A673 (cell line): Measurements from ENCODE around the gene UBE2J1. TPM values are rescaled to one million over a fixed set of nuclear protein-coding genes. Genes with fewer than 3 reads are reported as not detected.

Experiments used
- BruUV-seq: library from RNA; stranded (reverse); fragments of 400-500 nt; replicated peaks from 2 replicates; lab custom pipeline; 2021; lab: Mats Ljungman, UMichigan
- CTCF ChIA-PET: fragments of 300-600 bp; sonication (Branson Sonifier 250); formaldehyde crosslinking; loops from one replicate; lab custom pipeline; 2022; ENCODE audit warnings: antibody characterized with exemption; lab: Charles Lee
- POLR2A ChIA-PET: fragments of 300-600 bp; sonication (Branson Sonifier 250); formaldehyde crosslinking; loops from one replicate; lab custom pipeline; 2022; ENCODE audit warnings: antibody characterized with exemption; ENCODE audit not compliant: low non-redundant PET; lab: Charles Lee
- DNase-seq: peaks from one replicate; pipeline ENCODE4 v3.0.0-alpha.2; 2015; ENCODE audit warnings: low spot score
- H3K27ac ChIP-seq: fragments of 200-600 bp; sonication (generic); 2 replicates; pipeline ENCODE4 v1.5.1; 2016; ENCODE audit warnings: mixed run types, low read depth, mild to moderate bottlenecking, mixed read lengths, antibody characterized with exemption, low read length; ENCODE audit not compliant: poor library complexity, severe bottlenecking
- H3K27me3 ChIP-seq: fragments of 200-600 bp; sonication (generic); replicated peaks from 2 replicates; pipeline ENCODE4 v1.6.1; 2017; ENCODE audit warnings: mixed run types, low read depth, mild to moderate bottlenecking, mixed read lengths, antibody characterized with exemption, low read length; ENCODE audit not compliant: insufficient read depth, poor library complexity
- H3K36me3 ChIP-seq: fragments of 200-600 bp; sonication (generic); 2 replicates; pipeline ENCODE4 v1.6.1; 2016; ENCODE audit warnings: mixed run types, mild to moderate bottlenecking, mixed read lengths, antibody characterized with exemption, low read length; ENCODE audit not compliant: insufficient read depth, poor library complexity, severe bottlenecking
- H3K4me1 ChIP-seq: fragments of 200-600 bp; sonication (generic); 2 replicates; pipeline ENCODE4 v1.6.1; 2017; ENCODE audit warnings: mixed run types, mild to moderate bottlenecking, mixed read lengths, antibody characterized with exemption, low read length; ENCODE audit not compliant: insufficient read depth, poor library complexity, severe bottlenecking
- H3K4me3 ChIP-seq: fragments of 200-600 bp; sonication (generic); 2 replicates; pipeline ENCODE4 v1.5.1; 2016; ENCODE audit warnings: low read depth, mixed run types, mild to moderate bottlenecking, mixed read lengths, low read length; ENCODE audit not compliant: poor library complexity, severe bottlenecking
- H3K9me3 ChIP-seq: fragments of 200-600 bp; sonication (generic); 2 replicates; pipeline ENCODE4 v1.6.1; 2016; ENCODE audit warnings: mixed run types, low read depth, mild to moderate bottlenecking, mixed read lengths, antibody characterized with exemption, low read length; ENCODE audit not compliant: poor library complexity, severe bottlenecking
- EZH2 ChIP-seq: fragments of 200-600 bp; sonication (generic); IDR thresholded peaks from 2 replicates; pipeline ENCODE4 v1.6.1; 2017; ENCODE audit warnings: borderline replicate concordance, low read depth, mild to moderate bottlenecking, mixed read lengths, antibody characterized with exemption, low read length; ENCODE audit not compliant: poor library complexity, severe bottlenecking
- intact Hi-C: fragments of 100-400 bp; cut with micrococcal nuclease; formaldehyde crosslinking; loops from one replicate; pipeline ENCODE4 v1.10.0; 2022; ENCODE audit not compliant: unreplicated experiment
- total RNA-seq: library from RNA; stranded (reverse); gene quantifications from 2 replicates; pipeline ENCODE4 v1.2.3, GENCODE V29; 2021
- TF ChIP-seq, protein P1 (sequence below): fragments of 300-800, 200-600 bp; sonication (generic); conservative IDR thresholded peaks from 2 replicates; pipeline ENCODE4 v1.5.1; 2017; ENCODE audit warnings: low read depth, mild to moderate bottlenecking, antibody characterized with exemption, low read length, moderate library complexity, mixed read lengths

UBE2J1 gene
- total RNA-seq, 1 experiment from 2014 or later = 36.1 TPM

DNA sequence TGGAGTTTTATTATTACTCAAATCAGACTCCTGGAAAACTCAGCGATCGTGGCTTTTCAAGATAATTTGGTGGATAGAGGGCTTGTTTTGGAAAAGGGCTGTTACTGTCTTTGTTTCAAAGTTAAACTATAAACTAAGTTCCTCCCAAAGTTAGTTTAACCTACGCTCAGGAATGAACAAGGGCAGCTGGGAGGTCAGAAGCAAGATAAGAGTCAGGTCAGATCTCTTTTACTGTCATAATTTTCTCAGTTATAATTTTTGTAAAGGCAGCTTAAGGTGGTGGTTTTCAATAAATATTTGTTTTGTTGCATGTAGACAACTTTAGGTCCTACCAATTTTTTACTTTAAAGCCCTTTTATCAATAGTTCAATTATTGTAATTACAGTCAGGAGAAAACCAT, 28.2 kb downstream of the UBE2J1 start:
- Histone ChIP-seq H3K27me3 (no peaks in the 10 kb centered on the region), H3K27ac (no peak overlapping the region), H3K4me1 (no peaks in the 10 kb centered on the region), H3K9me3 (peaks cover 5% of the 10 kb centered on the region), H3K36me3 (peaks cover 1% of the 10 kb centered on the region), H3K4me3 (no peak overlapping the region)
- intact Hi-C loops = no loop called here
- ChIA-PET CTCF (no interaction called here), POLR2A (no interaction called here)
- no peak for TF ChIP-seq EZH2
- TF ChIP-seq, protein P1, sequence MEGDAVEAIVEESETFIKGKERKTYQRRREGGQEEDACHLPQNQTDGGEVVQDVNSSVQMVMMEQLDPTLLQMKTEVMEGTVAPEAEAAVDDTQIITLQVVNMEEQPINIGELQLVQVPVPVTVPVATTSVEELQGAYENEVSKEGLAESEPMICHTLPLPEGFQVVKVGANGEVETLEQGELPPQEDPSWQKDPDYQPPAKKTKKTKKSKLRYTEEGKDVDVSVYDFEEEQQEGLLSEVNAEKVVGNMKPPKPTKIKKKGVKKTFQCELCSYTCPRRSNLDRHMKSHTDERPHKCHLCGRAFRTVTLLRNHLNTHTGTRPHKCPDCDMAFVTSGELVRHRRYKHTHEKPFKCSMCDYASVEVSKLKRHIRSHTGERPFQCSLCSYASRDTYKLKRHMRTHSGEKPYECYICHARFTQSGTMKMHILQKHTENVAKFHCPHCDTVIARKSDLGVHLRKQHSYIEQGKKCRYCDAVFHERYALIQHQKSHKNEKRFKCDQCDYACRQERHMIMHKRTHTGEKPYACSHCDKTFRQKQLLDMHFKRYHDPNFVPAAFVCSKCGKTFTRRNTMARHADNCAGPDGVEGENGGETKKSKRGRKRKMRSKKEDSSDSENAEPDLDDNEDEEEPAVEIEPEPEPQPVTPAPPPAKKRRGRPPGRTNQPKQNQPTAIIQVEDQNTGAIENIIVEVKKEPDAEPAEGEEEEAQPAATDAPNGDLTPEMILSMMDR = no peak
- no peak for DNase-seq
- no TSS peak for BruUV-seq

DNA sequence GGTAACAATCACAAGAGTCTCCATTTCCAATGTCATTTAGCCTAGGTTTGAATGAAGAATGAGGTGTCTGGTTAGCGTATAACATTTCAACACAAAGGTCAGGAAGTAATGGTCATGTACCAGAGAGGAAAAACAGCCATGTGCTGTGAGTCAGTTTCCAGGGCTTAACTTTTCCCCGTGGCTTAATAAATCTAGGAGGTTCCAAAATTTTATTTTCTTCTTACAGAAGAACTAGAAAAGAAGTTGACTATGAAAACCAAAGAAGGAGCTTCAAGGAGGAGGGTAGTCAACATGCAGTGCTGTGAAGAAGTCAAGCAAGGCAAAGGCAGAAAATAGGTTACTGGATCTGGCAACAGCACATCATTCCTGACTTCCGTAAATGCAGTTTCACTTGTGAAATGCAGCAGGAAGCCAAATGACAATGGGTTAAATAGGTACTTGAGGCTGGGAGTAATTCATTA, 29.0 kb downstream of the UBE2J1 start:
- H3K4me1 ChIP-seq = no peaks in the 10 kb centered on the region
- TF ChIP-seq, protein P1 = no peak
- TF ChIP-seq EZH2 = no peak
- ChIA-PET CTCF (no interaction called here), POLR2A (no interaction called here)
- no peak overlapping the region for H3K27ac ChIP-seq
- no TSS peak for BruUV-seq
- no peak for DNase-seq
- H3K4me3 ChIP-seq = no peak overlapping the region
- H3K36me3 ChIP-seq = no peaks in the 10 kb centered on the region
- H3K9me3 ChIP-seq = peaks cover 5% of the 10 kb centered on the region
- intact Hi-C loops = no loop called here
- H3K27me3 ChIP-seq = no peaks in the 10 kb centered on the region

DNA sequence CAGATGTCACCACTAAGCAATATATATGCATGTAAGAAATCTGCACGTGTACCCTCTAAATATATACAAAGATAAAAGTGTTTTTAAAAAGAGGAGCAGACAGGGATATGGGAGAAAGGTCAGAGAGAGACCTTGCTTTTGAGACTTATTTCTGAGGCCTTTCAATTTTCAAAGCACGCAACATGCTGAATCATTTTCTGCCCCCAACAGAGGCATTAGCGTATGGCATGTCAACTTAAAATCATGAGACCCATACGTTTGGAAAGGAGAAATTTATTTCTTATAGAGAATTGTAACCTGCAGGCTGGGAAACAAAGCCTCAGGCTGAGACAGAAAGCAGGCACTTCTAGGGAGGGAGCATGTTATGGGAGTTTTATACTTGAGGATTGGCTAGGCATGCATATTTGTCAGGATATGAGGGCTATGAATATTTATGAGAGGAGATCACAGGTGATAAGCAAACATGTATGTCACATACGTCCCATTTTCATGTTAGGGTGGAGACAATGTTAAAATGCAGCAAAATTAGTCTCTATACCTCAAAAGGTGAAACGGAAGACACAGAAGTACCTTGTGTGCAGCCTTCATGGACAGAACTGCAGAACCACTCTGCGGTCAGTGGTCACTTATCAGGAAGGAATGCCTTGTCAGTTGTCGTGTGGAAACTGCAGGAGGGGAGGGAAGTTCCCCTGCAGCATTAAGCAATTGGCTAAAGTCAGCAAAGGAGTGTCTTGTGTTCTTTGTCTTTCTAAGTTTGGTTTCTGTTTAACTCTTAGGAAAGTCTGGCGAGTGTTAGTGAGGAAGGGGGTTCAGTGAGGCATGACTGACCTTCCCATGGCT, 31.2 kb downstream of the UBE2J1 start:
- Histone ChIP-seq H3K4me3 (no peak overlapping the region), H3K4me1 (peaks cover 5% of the 10 kb centered on the region), H3K9me3 (peaks cover 5% of the 10 kb centered on the region), H3K36me3 (no peaks in the 10 kb centered on the region), H3K27me3 (no peaks in the 10 kb centered on the region), H3K27ac (no peak overlapping the region)
- CTCF ChIA-PET = no interaction called here
- POLR2A ChIA-PET = no interaction called here
- intact Hi-C loops = no loop called here
- no peak for DNase-seq
- no TSS peak for BruUV-seq
- TF ChIP-seq, protein P1 = no peak
- no peak for TF ChIP-seq EZH2
